Measurements from ENCODE around the gene MACROD2. TPM values are rescaled to one million over a fixed set of nuclear protein-coding genes. Genes with fewer than 3 reads are reported as not detected.

The MACROD2 gene
- total and polyA plus RNA-seq, 11 donors: 0.54 to 5.4 (median 2.4) TPM

DNA sequence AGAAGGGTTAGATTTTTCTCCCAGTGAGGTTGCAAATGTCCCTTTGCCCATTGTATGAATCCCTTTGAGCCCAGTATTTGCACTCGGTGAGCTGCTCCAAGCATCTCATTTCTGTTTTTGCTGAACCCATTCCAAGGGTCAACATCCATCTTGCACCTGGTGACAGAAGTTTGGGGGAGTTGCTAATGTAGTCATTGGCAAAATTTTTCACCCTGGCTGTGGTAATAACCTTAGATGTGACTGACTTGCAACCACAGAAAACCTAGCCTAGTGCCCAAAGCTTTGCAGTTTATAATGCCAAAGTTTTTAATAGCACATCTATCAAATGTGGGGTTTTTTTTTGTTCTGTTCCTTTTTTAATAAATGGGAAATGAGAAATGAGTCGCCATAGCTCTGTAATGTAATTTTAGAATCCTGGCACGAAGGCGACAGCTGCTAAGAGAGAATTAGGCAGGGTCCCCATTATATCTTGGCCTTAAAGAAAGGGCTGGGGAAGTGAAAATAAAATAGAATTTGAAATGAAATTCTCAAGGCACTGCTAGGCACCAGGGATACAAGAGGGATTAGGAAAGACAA, 1895.2 kb downstream of the MACROD2 start:
- Histone ChIP-seq H3K4me3 (no peak overlapping the region), H3K36me3 (no peaks in the 10 kb centered on the region), H3K27me3 (no peaks in the 10 kb centered on the region), H3K27ac (no peak overlapping the region), H3K9me3 (peaks cover 0 to 18% (median 0%) of the 10 kb centered on the region in 12 donors), H3K4me1 (no peaks in the 10 kb centered on the region)
- no peak for TF ChIP-seq POLR2A (IDR thresholded peaks at IDR 0.05)
- TF ChIP-seq CTCF (IDR thresholded peaks at IDR 0.05): no peak
- intact Hi-C loops (cut with DNase I): loop anchor here in 1 of 10 donors (10.0 kb wide), 1 partner anchor 64 kb away; no protein-coding TSS in a partner anchor
- DNase-seq (no peak), ATAC-seq (no peak)
- 66 to 79% (median 74%) methylated on average over 4 of the region's 4 CpGs for WGBS, 4 donors

DNA sequence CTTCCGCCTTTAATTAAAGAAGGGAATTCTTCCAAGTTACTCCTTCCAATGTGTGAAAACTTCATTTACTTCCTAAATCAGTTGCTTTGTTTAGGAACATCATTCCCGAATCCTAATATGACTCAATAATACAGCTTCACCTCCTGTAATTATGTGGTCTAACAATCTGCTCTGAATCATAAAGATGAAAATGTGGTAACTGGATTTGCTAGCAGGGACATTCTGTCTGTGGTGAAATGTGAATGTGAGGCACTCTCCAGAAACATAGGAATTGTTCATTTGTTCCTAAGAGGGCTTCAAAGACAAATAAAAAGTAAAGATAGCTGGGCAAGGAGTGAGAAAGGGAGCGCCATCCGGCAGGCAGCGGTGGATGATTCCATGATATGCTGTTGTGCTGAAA, 1899.8 kb downstream of the MACROD2 start:
- 92 to 95% (median 94%) methylated on average over 5 of the region's 5 CpGs for WGBS, 4 donors
- H3K27ac ChIP-seq: no peak overlapping the region
- no peaks in the 10 kb centered on the region for H3K36me3 ChIP-seq
- H3K4me1 ChIP-seq: no peaks in the 10 kb centered on the region
- H3K27me3 ChIP-seq: no peaks in the 10 kb centered on the region
- no peaks in the 10 kb centered on the region for H3K9me3 ChIP-seq
- no peak for ATAC-seq
- DNase-seq: no peak
- TF ChIP-seq CTCF (IDR thresholded peaks at IDR 0.05): no peak
- TF ChIP-seq POLR2A (IDR thresholded peaks at IDR 0.05): no peak
- H3K4me3 ChIP-seq: no peak overlapping the region
- intact Hi-C loops (cut with DNase I): loop anchor here in 1 of 10 donors (10.0 kb wide), 1 partner anchor 60 kb away; no protein-coding TSS in a partner anchor

- H3K27ac ChIP-seq: no peak overlapping the region
- TF ChIP-seq CTCF (IDR thresholded peaks at IDR 0.05) (no peak), POLR2A (IDR thresholded peaks at IDR 0.05) (no peak)
- intact Hi-C loops (cut with DNase I): loop anchor here in 1 of 10 donors (10.0 kb wide), 1 partner anchor 59 kb away; no protein-coding TSS in a partner anchor
- no peaks in the 10 kb centered on the region for H3K27me3 ChIP-seq
- 44 to 69% (median 53%) methylated on average over 6 of the region's 6 CpGs for WGBS, 4 donors
- ATAC-seq (no peak), DNase-seq (no peak)
- no peak overlapping the region for H3K4me3 ChIP-seq
- H3K9me3 ChIP-seq: no peaks in the 10 kb centered on the region
- H3K36me3 ChIP-seq: no peaks in the 10 kb centered on the region
- no peaks in the 10 kb centered on the region for H3K4me1 ChIP-seq
These were observed 1900.3 kb downstream of the MACROD2 start for GRCh38 chr20:15895560-15896084.

GRCh38 chr20:15899967-15900366, 1904.7 kb downstream of the MACROD2 start:
- 83 to 88% (median 85%) methylated on average over 4 of the region's 4 CpGs for WGBS, 4 donors
- H3K4me3 ChIP-seq: no peak overlapping the region
- H3K27me3 ChIP-seq: no peaks in the 10 kb centered on the region
- DNase-seq: no peak
- no peak overlapping the region for H3K27ac ChIP-seq
- H3K9me3 ChIP-seq: no peaks in the 10 kb centered on the region
- intact Hi-C loops (cut with DNase I): loop anchor here in 1 of 10 donors (10.0 kb wide), 1 partner anchor 55 kb away; no protein-coding TSS in a partner anchor
- ATAC-seq: no peak
- TF ChIP-seq POLR2A (IDR thresholded peaks at IDR 0.05) (no peak), CTCF (IDR thresholded peaks at IDR 0.05) (no peak)
- H3K4me1 ChIP-seq: no peaks in the 10 kb centered on the region
- no peaks in the 10 kb centered on the region for H3K36me3 ChIP-seq
